Measurements from ENCODE around the gene CEP57L1. TPM values are rescaled to one million over a fixed set of nuclear protein-coding genes. Genes with fewer than 3 reads are reported as not detected.
"Not testable (repeated sequence)": the region's sequence is repeated elsewhere in the genome, so short reads cannot be mapped to it uniquely, and the experiment has no call there.

CEP57L1 gene
- total and polyA plus RNA-seq, 7 experiments from 2014 or later, result 3.1 to 17.2 (median 6.5) TPM

GRCh38 chr6:109104512-109104911, 9.2 kb downstream of the CEP57L1 start:
- Mint-ChIP-seq H3K4me1 (peaks cover 0 to 2% (median 0%) of the 10 kb centered on the region in 7 donors), H3K4me3 (no peak overlapping the region), H3K27me3 (no peaks in the 10 kb centered on the region), H3K27ac (no peak overlapping the region), H3K36me3 (peaks cover 0 to 15% (median 6%) of the 10 kb centered on the region in 5 donors), H3K9me3 (no peaks in the 10 kb centered on the region)
- POLR2A ChIA-PET, result interaction anchor here (0.7 to 1.4 kb wide), 2 partner anchors 9 to 279 kb away, joined by 3 to 7 read pairs; partner anchors contain the start of genes CEP57L1 and SESN1
- Histone ChIP-seq H3K36me3 (ENCODE audit: control insufficient read depth in 2 of 3, insufficient read depth in 3 of 3, low read length in 3 of 3) (no peaks in the 10 kb centered on the region), H3K9me3 (ENCODE audit: control insufficient read depth in 2 of 3, low read length in 3 of 3) (no peaks in the 10 kb centered on the region), H3K4me1 (ENCODE audit: control insufficient read depth in 2 of 2, insufficient read depth in 2 of 2, low read length in 2 of 2) (no peaks in the 10 kb centered on the region), H3K27me3 (ENCODE audit: control insufficient read depth in 2 of 2, insufficient read depth in 2 of 2, low read length in 2 of 2) (no peaks in the 10 kb centered on the region), H3K4me3 (ENCODE audit: low read length) (no peak overlapping the region), H3K27ac (ENCODE audit: low read depth, low read length) (no peak overlapping the region)
- no peak for DNase-seq
- no peak for ATAC-seq
- CTCF ChIA-PET, result no interaction called here
- intact Hi-C loops (cut with micrococcal nuclease), result no loop called here

- POLR2A ChIA-PET, result interaction anchor here (0.7 kb wide), 1 partner anchor 1770 kb away, joined by 3 read pairs; no protein-coding TSS in a partner anchor
- CTCF ChIA-PET, result no interaction called here
- intact Hi-C loops (cut with micrococcal nuclease), result no loop called here
Observed at GRCh38 chr6:109105681-109106080, 10.4 kb downstream of the CEP57L1 start.

DNA sequence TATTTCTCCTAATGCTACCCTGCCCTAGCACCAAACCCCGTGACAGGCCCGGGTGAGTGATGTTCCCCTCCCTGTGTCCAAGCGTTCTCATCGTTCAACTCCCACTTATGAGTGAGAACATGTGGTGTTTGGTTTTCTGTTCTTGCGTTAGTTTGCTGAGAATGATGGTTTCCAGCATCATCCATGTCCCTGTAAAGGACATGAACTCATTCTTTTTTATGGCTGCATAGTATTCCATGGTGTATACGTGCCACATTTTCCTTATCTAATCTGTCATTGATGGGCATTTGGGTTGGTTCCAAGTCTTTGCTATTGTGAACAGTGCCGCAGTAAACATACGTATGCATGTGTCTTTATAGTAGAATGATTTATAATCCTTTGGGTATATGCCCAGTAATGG, 14.4 kb downstream of the CEP57L1 start:
- POLR2A ChIA-PET; CTCF ChIA-PET; H3K4me1 Mint-ChIP-seq; DNase-seq; H3K27ac ChIP-seq (ENCODE audit: low read depth, low read length); H3K9me3 ChIP-seq (ENCODE audit: control insufficient read depth in 2 of 3, low read length in 3 of 3); intact Hi-C loops (cut with micrococcal nuclease); H3K4me1 ChIP-seq (ENCODE audit: control insufficient read depth in 2 of 2, insufficient read depth in 2 of 2, low read length in 2 of 2); H3K27me3 ChIP-seq (ENCODE audit: control insufficient read depth in 2 of 2, insufficient read depth in 2 of 2, low read length in 2 of 2); H3K4me3 Mint-ChIP-seq; H3K36me3 ChIP-seq (ENCODE audit: control insufficient read depth in 2 of 3, insufficient read depth in 3 of 3, low read length in 3 of 3); H3K4me3 ChIP-seq (ENCODE audit: low read length); ATAC-seq; H3K27me3 Mint-ChIP-seq; H3K27ac Mint-ChIP-seq: not testable (repeated sequence)
- Mint-ChIP-seq H3K9me3 (peaks cover 0 to 12% (median 0%) of the 10 kb centered on the region in 11 donors), H3K36me3 (peaks cover 6 to 30% (median 18%) of the 10 kb centered on the region in 5 donors)

More at GRCh38 chr6:109105681-109106080, 10.4 kb downstream of the CEP57L1 start:
- no peaks in the 10 kb centered on the region for H3K9me3 ChIP-seq (ENCODE audit: control insufficient read depth in 2 of 3, low read length in 3 of 3)
- no peaks in the 10 kb centered on the region for H3K36me3 ChIP-seq (ENCODE audit: control insufficient read depth in 2 of 3, insufficient read depth in 3 of 3, low read length in 3 of 3)
- DNase-seq (no peak), ATAC-seq (no peak)
- Mint-ChIP-seq H3K36me3 (peaks cover 3 to 26% (median 14%) of the 10 kb centered on the region in 5 donors), H3K9me3 (peaks cover 0 to 9% (median 0%) of the 10 kb centered on the region in 11 donors), H3K4me1 (peaks cover 0 to 2% (median 0%) of the 10 kb centered on the region in 7 donors), H3K27ac (no peak overlapping the region), H3K4me3 (no peak overlapping the region), H3K27me3 (no peaks in the 10 kb centered on the region)
- H3K4me3 ChIP-seq (ENCODE audit: low read length), result no peak overlapping the region
- H3K27me3 ChIP-seq (ENCODE audit: control insufficient read depth in 2 of 2, insufficient read depth in 2 of 2, low read length in 2 of 2), result no peaks in the 10 kb centered on the region
- no peaks in the 10 kb centered on the region for H3K4me1 ChIP-seq (ENCODE audit: control insufficient read depth in 2 of 2, insufficient read depth in 2 of 2, low read length in 2 of 2)
- H3K27ac ChIP-seq (ENCODE audit: low read depth, low read length), result no peak overlapping the region

- Mint-ChIP-seq H3K36me3 (peaks cover 6 to 30% (median 18%) of the 10 kb centered on the region in 5 donors), H3K9me3 (peaks cover 0 to 12% (median 0%) of the 10 kb centered on the region in 11 donors)
- H3K27ac ChIP-seq (ENCODE audit: low read depth, low read length); H3K27me3 ChIP-seq (ENCODE audit: control insufficient read depth in 2 of 2, insufficient read depth in 2 of 2, low read length in 2 of 2); H3K9me3 ChIP-seq (ENCODE audit: control insufficient read depth in 2 of 3, low read length in 3 of 3); CTCF ChIA-PET; DNase-seq; H3K4me3 Mint-ChIP-seq; POLR2A ChIA-PET; intact Hi-C loops (cut with micrococcal nuclease); H3K4me1 Mint-ChIP-seq; H3K27ac Mint-ChIP-seq; H3K4me1 ChIP-seq (ENCODE audit: control insufficient read depth in 2 of 2, insufficient read depth in 2 of 2, low read length in 2 of 2); H3K4me3 ChIP-seq (ENCODE audit: low read length); H3K36me3 ChIP-seq (ENCODE audit: control insufficient read depth in 2 of 3, insufficient read depth in 3 of 3, low read length in 3 of 3); ATAC-seq; H3K27me3 Mint-ChIP-seq: not testable (repeated sequence)
Observed at GRCh38 chr6:109112663-109113062, 17.4 kb downstream of the CEP57L1 start.

- H3K4me1 Mint-ChIP-seq, result peaks cover 11 to 26% (median 21%) of the 10 kb centered on the region in 7 donors
- H3K36me3 Mint-ChIP-seq, result peaks cover 0 to 9% (median 0%) of the 10 kb centered on the region in 5 donors
- ChIA-PET CTCF (no interaction called here), POLR2A (no interaction called here)
- no peaks in the 10 kb centered on the region for H3K9me3 Mint-ChIP-seq
- H3K4me3 Mint-ChIP-seq, result no peak overlapping the region
- H3K27me3 Mint-ChIP-seq, result peaks cover 0 to 2% (median 0%) of the 10 kb centered on the region in 5 donors
- no peak overlapping the region for H3K27ac Mint-ChIP-seq
- no peak for DNase-seq
- H3K9me3 ChIP-seq (ENCODE audit: control insufficient read depth in 2 of 3, low read length in 3 of 3), result no peaks in the 10 kb centered on the region
- no peak overlapping the region for H3K4me3 ChIP-seq (ENCODE audit: low read length)
- H3K27me3 ChIP-seq (ENCODE audit: control insufficient read depth in 2 of 2, insufficient read depth in 2 of 2, low read length in 2 of 2), result no peaks in the 10 kb centered on the region
- H3K4me1 ChIP-seq (ENCODE audit: control insufficient read depth in 2 of 2, insufficient read depth in 2 of 2, low read length in 2 of 2), result no peaks in the 10 kb centered on the region
- ATAC-seq, result no peak
- no peaks in the 10 kb centered on the region for H3K36me3 ChIP-seq (ENCODE audit: control insufficient read depth in 2 of 3, insufficient read depth in 3 of 3, low read length in 3 of 3)
- no peak overlapping the region for H3K27ac ChIP-seq (ENCODE audit: low read depth, low read length)
- intact Hi-C loops (cut with micrococcal nuclease), result no loop called here
Observed at GRCh38 chr6:109117346-109118035, 22.2 kb downstream of the CEP57L1 start.

GRCh38 chr6:109118337-109118736, 23.0 kb downstream of the CEP57L1 start:
- peaks cover 0 to 9% (median under 1%) of the 10 kb centered on the region in 5 donors for H3K36me3 Mint-ChIP-seq
- H3K27ac ChIP-seq (ENCODE audit: low read depth, low read length), result no peak overlapping the region
- no peaks in the 10 kb centered on the region for H3K27me3 ChIP-seq (ENCODE audit: control insufficient read depth in 2 of 2, insufficient read depth in 2 of 2, low read length in 2 of 2)
- POLR2A ChIA-PET, result no interaction called here
- no peak for DNase-seq
- H3K4me3 ChIP-seq (ENCODE audit: low read length), result no peak overlapping the region
- H3K27me3 Mint-ChIP-seq, result peaks cover 0 to 2% (median 0%) of the 10 kb centered on the region in 5 donors
- H3K4me1 Mint-ChIP-seq, result peaks cover 11 to 26% (median 21%) of the 10 kb centered on the region in 7 donors
- no peak for ATAC-seq
- H3K4me1 ChIP-seq (ENCODE audit: control insufficient read depth in 2 of 2, insufficient read depth in 2 of 2, low read length in 2 of 2), result no peaks in the 10 kb centered on the region
- intact Hi-C loops (cut with micrococcal nuclease), result no loop called here
- no peaks in the 10 kb centered on the region for H3K9me3 ChIP-seq (ENCODE audit: control insufficient read depth in 2 of 3, low read length in 3 of 3)
- H3K27ac Mint-ChIP-seq, result no peak overlapping the region
- no peaks in the 10 kb centered on the region for H3K36me3 ChIP-seq (ENCODE audit: control insufficient read depth in 2 of 3, insufficient read depth in 3 of 3, low read length in 3 of 3)
- CTCF ChIA-PET, result no interaction called here
- no peaks in the 10 kb centered on the region for H3K9me3 Mint-ChIP-seq
- H3K4me3 Mint-ChIP-seq, result no peak overlapping the region

GRCh38 chr6:109118871-109119354, 23.6 kb downstream of the CEP57L1 start:
- H3K27ac Mint-ChIP-seq, result no peak overlapping the region
- CTCF ChIA-PET, result no interaction called here
- Histone ChIP-seq H3K4me1 (ENCODE audit: control insufficient read depth in 2 of 2, insufficient read depth in 2 of 2, low read length in 2 of 2) (no peaks in the 10 kb centered on the region), H3K36me3 (ENCODE audit: control insufficient read depth in 2 of 3, insufficient read depth in 3 of 3, low read length in 3 of 3) (no peaks in the 10 kb centered on the region), H3K4me3 (ENCODE audit: low read length) (no peak overlapping the region), H3K27ac (ENCODE audit: low read depth, low read length) (no peak overlapping the region), H3K27me3 (ENCODE audit: control insufficient read depth in 2 of 2, insufficient read depth in 2 of 2, low read length in 2 of 2) (no peaks in the 10 kb centered on the region), H3K9me3 (ENCODE audit: control insufficient read depth in 2 of 3, low read length in 3 of 3) (no peaks in the 10 kb centered on the region)
- ATAC-seq, result no peak
- H3K4me3 Mint-ChIP-seq, result no peak overlapping the region
- DNase-seq, result no peak
- intact Hi-C loops (cut with micrococcal nuclease), result no loop called here
- peaks cover 0 to 9% (median 4%) of the 10 kb centered on the region in 5 donors for H3K36me3 Mint-ChIP-seq
- H3K27me3 Mint-ChIP-seq, result no peaks in the 10 kb centered on the region
- no peaks in the 10 kb centered on the region for H3K9me3 Mint-ChIP-seq
- POLR2A ChIA-PET, result no interaction called here
- peaks cover 11 to 26% (median 21%) of the 10 kb centered on the region in 7 donors for H3K4me1 Mint-ChIP-seq
